ENCODE measurements around the gene GASK1A. TPM values are rescaled to one million over a fixed set of nuclear protein-coding genes. Genes with fewer than 3 reads are reported as not detected.

GASK1A gene
- total RNA-seq, 1 donor from 2014 or later, result not detected

DNA sequence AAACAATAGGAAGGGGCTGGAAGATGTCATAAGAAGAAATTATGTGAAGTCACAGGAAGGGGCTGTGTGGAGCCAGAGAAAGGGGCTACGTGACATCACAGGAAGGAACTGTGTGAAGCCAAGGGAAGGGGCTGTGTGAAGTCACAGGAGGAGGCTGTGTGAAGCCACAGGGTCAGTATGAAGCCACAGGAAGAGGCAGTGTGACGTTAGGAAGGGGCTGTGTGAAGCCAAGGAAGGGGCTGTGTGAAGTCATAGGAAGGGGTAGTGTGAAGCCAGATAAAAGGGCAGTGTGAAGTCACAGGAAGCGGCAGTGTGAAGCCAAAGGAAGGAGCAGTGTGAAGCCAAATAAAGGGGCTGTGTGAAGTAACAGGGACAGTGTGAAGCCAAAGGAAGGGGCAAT lies 32.5 kb downstream of the GASK1A start:
- intact Hi-C loops (cut with micrococcal nuclease), result no loop called here
- no peak overlapping the region for H3K27ac Mint-ChIP-seq
- DNase-seq (no peak), ATAC-seq (ENCODE audit: low read depth) (no peak)
- no peaks in the 10 kb centered on the region for H3K36me3 Mint-ChIP-seq (ENCODE audit: low read depth)
- ChIA-PET CTCF (no interaction called here), POLR2A (no interaction called here)
- no peaks in the 10 kb centered on the region for H3K27me3 Mint-ChIP-seq
- no peak overlapping the region for H3K4me3 Mint-ChIP-seq
- no peaks in the 10 kb centered on the region for H3K4me1 Mint-ChIP-seq
- H3K9me3 Mint-ChIP-seq, result no peaks in the 10 kb centered on the region
- TF ChIP-seq, protein P1, sequence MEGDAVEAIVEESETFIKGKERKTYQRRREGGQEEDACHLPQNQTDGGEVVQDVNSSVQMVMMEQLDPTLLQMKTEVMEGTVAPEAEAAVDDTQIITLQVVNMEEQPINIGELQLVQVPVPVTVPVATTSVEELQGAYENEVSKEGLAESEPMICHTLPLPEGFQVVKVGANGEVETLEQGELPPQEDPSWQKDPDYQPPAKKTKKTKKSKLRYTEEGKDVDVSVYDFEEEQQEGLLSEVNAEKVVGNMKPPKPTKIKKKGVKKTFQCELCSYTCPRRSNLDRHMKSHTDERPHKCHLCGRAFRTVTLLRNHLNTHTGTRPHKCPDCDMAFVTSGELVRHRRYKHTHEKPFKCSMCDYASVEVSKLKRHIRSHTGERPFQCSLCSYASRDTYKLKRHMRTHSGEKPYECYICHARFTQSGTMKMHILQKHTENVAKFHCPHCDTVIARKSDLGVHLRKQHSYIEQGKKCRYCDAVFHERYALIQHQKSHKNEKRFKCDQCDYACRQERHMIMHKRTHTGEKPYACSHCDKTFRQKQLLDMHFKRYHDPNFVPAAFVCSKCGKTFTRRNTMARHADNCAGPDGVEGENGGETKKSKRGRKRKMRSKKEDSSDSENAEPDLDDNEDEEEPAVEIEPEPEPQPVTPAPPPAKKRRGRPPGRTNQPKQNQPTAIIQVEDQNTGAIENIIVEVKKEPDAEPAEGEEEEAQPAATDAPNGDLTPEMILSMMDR (IDR thresholded peaks at IDR 0.05), result no peak

DNA sequence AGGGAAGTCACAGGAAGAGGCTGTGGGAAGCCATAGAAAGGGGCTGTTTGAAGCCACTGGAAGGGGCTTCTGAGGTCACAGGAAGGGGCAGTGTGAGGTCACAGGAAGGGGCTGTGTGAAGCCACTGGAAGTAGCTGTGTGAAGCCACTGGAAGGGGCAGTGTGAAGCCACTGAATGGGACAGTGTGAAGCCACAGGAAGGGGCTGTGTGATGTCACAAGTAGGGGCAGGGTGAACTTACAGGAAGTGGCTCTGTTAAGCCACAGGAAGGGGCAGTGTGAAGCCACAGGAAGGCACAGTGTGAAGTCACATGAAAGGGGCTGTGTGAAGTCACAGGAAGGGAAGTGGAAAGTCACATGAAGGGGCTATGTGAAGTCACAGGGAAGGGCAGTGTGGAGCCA lies 33.1 kb downstream of the GASK1A start:
- CTCF ChIA-PET, result interaction anchor here (0.7 kb wide), 1 partner anchor 10 kb away, joined by 3 read pairs; no protein-coding TSS in a partner anchor
- Mint-ChIP-seq H3K27ac (no peak overlapping the region), H3K36me3 (ENCODE audit: low read depth) (no peaks in the 10 kb centered on the region), H3K27me3 (no peaks in the 10 kb centered on the region), H3K9me3 (no peaks in the 10 kb centered on the region), H3K4me3 (no peak overlapping the region), H3K4me1 (no peaks in the 10 kb centered on the region)
- POLR2A ChIA-PET, result no interaction called here
- intact Hi-C loops (cut with micrococcal nuclease), result no loop called here
- DNase-seq (no peak), ATAC-seq (ENCODE audit: low read depth) (no peak)
- TF ChIP-seq, protein P1 (IDR thresholded peaks at IDR 0.05), result no peak

DNA sequence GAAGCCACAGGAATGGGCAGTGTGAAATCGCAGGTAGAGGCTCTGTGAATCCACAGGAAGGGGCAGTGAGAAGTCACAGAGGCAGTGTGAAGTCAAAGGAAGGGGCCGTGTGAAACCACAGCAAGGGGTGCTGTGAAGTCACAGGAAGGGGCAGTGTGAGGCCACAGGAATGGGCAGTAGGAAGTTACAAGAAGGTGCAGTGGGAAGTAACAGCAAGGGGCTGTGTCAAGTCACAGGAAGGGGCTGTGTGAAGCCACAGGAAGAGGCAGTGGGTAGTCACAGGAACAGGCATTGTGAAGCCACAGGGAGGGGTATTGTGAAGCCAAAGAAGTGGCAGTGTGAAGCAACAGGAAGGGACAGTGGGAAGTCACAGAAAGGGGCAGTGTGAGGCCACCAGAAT lies 34.1 kb downstream of the GASK1A start:
- no peaks in the 10 kb centered on the region for H3K27me3 Mint-ChIP-seq
- no peaks in the 10 kb centered on the region for H3K36me3 Mint-ChIP-seq (ENCODE audit: low read depth)
- H3K27ac Mint-ChIP-seq, result no peak overlapping the region
- TF ChIP-seq, protein P1 (IDR thresholded peaks at IDR 0.05), result no peak
- ATAC-seq (ENCODE audit: low read depth), result no peak
- H3K4me1 Mint-ChIP-seq, result no peaks in the 10 kb centered on the region
- H3K9me3 Mint-ChIP-seq, result no peaks in the 10 kb centered on the region
- H3K4me3 Mint-ChIP-seq, result no peak overlapping the region
- intact Hi-C loops (cut with micrococcal nuclease), result no loop called here
- ChIA-PET CTCF (no interaction called here), POLR2A (no interaction called here)
- DNase-seq, result no peak

DNA sequence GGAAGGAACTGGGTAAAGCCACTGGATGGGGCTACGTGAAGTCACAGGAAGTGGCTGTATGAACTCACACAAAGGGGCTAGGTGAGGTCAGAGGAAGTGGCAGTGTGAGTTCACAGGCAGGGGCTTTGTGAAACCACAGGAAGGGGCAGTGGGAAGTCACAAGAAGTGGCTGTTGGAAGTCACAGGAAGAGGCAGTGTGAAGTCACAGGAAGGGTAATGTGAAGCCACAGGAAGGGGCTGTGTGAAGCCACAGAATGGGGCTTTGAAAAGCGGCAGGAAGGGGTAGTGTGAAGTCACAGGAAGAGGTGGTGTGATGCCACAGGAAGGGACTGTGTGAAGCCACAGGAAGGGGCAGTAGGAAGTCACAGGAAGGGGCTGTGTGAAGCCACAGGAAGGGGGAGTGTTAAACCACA lies 34.6 kb downstream of the GASK1A start:
- no peaks in the 10 kb centered on the region for H3K4me1 Mint-ChIP-seq
- no peaks in the 10 kb centered on the region for H3K27me3 Mint-ChIP-seq
- ChIA-PET POLR2A (no interaction called here), CTCF (no interaction called here)
- TF ChIP-seq, protein P1 (IDR thresholded peaks at IDR 0.05), result no peak
- H3K36me3 Mint-ChIP-seq (ENCODE audit: low read depth), result no peaks in the 10 kb centered on the region
- no peak overlapping the region for H3K4me3 Mint-ChIP-seq
- intact Hi-C loops (cut with micrococcal nuclease), result no loop called here
- no peaks in the 10 kb centered on the region for H3K9me3 Mint-ChIP-seq
- DNase-seq (no peak), ATAC-seq (ENCODE audit: low read depth) (no peak)
- H3K27ac Mint-ChIP-seq, result no peak overlapping the region

DNA sequence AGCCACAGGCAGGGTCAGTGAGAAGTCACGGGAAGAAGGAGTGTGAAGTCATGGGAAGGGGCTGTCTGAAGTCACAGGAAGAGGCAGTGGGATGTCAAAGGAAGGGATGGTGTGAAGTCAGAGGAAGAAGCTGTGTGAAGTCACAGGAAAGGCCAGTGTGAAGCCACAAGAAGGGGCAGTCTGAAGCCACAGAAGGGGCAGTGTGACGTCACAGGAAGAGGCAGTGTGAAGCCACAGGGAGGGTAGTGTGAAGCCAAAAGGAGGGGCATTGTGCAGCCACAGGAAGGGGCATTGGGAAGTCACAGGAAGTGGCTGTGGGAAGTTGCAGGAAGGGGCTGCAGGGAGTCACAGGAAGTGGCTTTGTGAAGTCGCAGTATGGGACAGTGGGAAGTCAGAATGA lies 35.1 kb downstream of the GASK1A start:
- no peaks in the 10 kb centered on the region for H3K36me3 Mint-ChIP-seq (ENCODE audit: low read depth)
- TF ChIP-seq, protein P1 (IDR thresholded peaks at IDR 0.05), result no peak
- no peaks in the 10 kb centered on the region for H3K4me1 Mint-ChIP-seq
- ATAC-seq (ENCODE audit: low read depth) (no peak), DNase-seq (no peak)
- intact Hi-C loops (cut with micrococcal nuclease), result no loop called here
- H3K27ac Mint-ChIP-seq, result no peak overlapping the region
- no peaks in the 10 kb centered on the region for H3K27me3 Mint-ChIP-seq
- ChIA-PET CTCF (no interaction called here), POLR2A (no interaction called here)
- H3K9me3 Mint-ChIP-seq, result no peaks in the 10 kb centered on the region
- H3K4me3 Mint-ChIP-seq, result no peak overlapping the region
